Measurements from ENCODE around the gene EDDM13.
"Not testable (repeated sequence)": the region's sequence is repeated elsewhere in the genome, so short reads cannot be mapped to it uniquely, and the experiment has no call there.

Gene EDDM13

GRCh38 chr19:56295531-56296455 is 23.2 kb downstream of the EDDM13 start:
- no peak for DNase-seq (ENCODE audit: low read depth)

GRCh38 chr19:56297010-56297409 is 24.5 kb downstream of the EDDM13 start:
- no peak for DNase-seq (ENCODE audit: low read depth)

- DNase-seq (ENCODE audit: low read depth) = no peak
These were observed 27.1 kb downstream of the EDDM13 start for GRCh38 chr19:56299688-56300087.

GRCh38 chr19:56301155-56301554 is 28.6 kb downstream of the EDDM13 start:
- no peak for DNase-seq (ENCODE audit: low read depth)

GRCh38 chr19:56301886-56302620 is 29.5 kb downstream of the EDDM13 start:
- no peak for DNase-seq (ENCODE audit: low read depth)

GRCh38 chr19:56304243-56304642 is 31.7 kb downstream of the EDDM13 start:
- DNase-seq (ENCODE audit: low read depth) = no peak

- no peak for DNase-seq (ENCODE audit: low read depth)
These were observed 33.5 kb downstream of the EDDM13 start for GRCh38 chr19:56306016-56306415.

- DNase-seq (ENCODE audit: low read depth) = not testable (repeated sequence)
These were observed 34.5 kb downstream of the EDDM13 start for GRCh38 chr19:56307062-56307461.

GRCh38 chr19:56308792-56309191 is 36.2 kb downstream of the EDDM13 start:
- no peak for DNase-seq (ENCODE audit: low read depth)

- DNase-seq (ENCODE audit: low read depth) = no peak
These were observed 37.1 kb downstream of the EDDM13 start for GRCh38 chr19:56309511-56310185.

GRCh38 chr19:56310462-56310861 is 37.9 kb downstream of the EDDM13 start:
- no peak for DNase-seq (ENCODE audit: low read depth)

GRCh38 chr19:56312342-56312741 is 39.8 kb downstream of the EDDM13 start:
- DNase-seq (ENCODE audit: low read depth) = no peak

GRCh38 chr19:56312787-56313657 is 40.5 kb downstream of the EDDM13 start:
- no peak for DNase-seq (ENCODE audit: low read depth)

GRCh38 chr19:56314018-56314380 is 41.5 kb downstream of the EDDM13 start:
- no peak for DNase-seq (ENCODE audit: low read depth)

GRCh38 chr19:56314381-56315076 is 42.0 kb downstream of the EDDM13 start, which contains the start of gene ZSCAN5A:
Gene ZSCAN5A (minus strand): TSS chr19:56314839. CDS start chr19:56225046, 89,793 bp downstream.
- DNase-seq (ENCODE audit: low read depth) = peak; percentile 91

- peak; percentile 98 for DNase-seq (ENCODE audit: low read depth)
These were observed 42.7 kb downstream of the EDDM13 start for GRCh38 chr19:56315077-56315828.

GRCh38 chr19:56316728-56317127 is 44.2 kb downstream of the EDDM13 start:
- no peak for DNase-seq (ENCODE audit: low read depth)

GRCh38 chr19:56317749-56318148 is 45.2 kb downstream of the EDDM13 start:
- DNase-seq (ENCODE audit: low read depth) = no peak

GRCh38 chr19:56319991-56320390 is 47.4 kb downstream of the EDDM13 start:
- no peak for DNase-seq (ENCODE audit: low read depth)

Measured in GM04504 (cell line).